K562 (cell line): ENCODE data around the gene MRPL57. TPM values are rescaled to one million over a fixed set of nuclear protein-coding genes. Genes with fewer than 3 reads are reported as not detected.

Source experiments
- ATAC-seq: fragments of 200-7000 bp; cut with Tn5 transposase; 3 replicates; pipeline ENCODE4 v1.9.1; 2020; ENCODE audit warnings: moderate library complexity
- BruUV-seq: library from RNA; stranded (reverse); fragments of 400-500 nt; replicated peaks from 2 replicates; lab custom pipeline; 2021; lab: Mats Ljungman, UMichigan
- CTCF ChIA-PET: fragments of 300-600 bp; formaldehyde crosslinking; extraction: SDS; loops from one replicate; lab custom pipeline; 2021; ENCODE audit warnings: low intra/inter-chr PET ratio; lab: Yijun Ruan, JAX
- POLR2A ChIA-PET: fragments of 300-600, 350-650 bp; sonication (Branson Sonifier 250); formaldehyde crosslinking; extraction: SDS; loops from one replicate; lab custom pipeline; 2021; ENCODE audit warnings: antibody characterized with exemption, inconsistent platforms; lab: Yijun Ruan, JAX
- DNase-seq, 4 experiments: peaks; one replicate each; pipeline versions ENCODE4 v3.0.0 to v3.0.0-alpha.2; 2011 to 2018; ENCODE audit warnings: low spot score in 3 of 4, mixed read lengths in 3 of 4; ENCODE audit errors: extremely low read depth in 1 of 4
- FAIRE-seq: peaks from 2 replicates; lab custom pipeline; 2011; peaks lifted over from hg19 to GRCh38; lab: Jason Lieb, UNC
- H2AFZ ChIP-seq: 2 replicates; pipeline ENCODE4 v1.6.0; 2011; ENCODE audit warnings: low read depth, low read length, control low read depth, inconsistent platforms
- H3K27ac ChIP-seq: fragments of 200-600 bp; 3 replicates; pipeline ENCODE4 v1.8.0; 2011; ENCODE audit warnings: low read depth, mild to moderate bottlenecking, control low read depth, inconsistent platforms, low read length, moderate library complexity, mixed read lengths; ENCODE audit errors: extremely low read depth
- H3K27me3 ChIP-seq, 2 experiments: fragments of 300-600 bp in 1 of 2; 2 replicates in 1 of 2; 3 replicates in 1 of 2; pipeline versions ENCODE4 v1.6.0 to v1.8.0; 2011; ENCODE audit warnings: inconsistent platforms in 2 of 2, low read length in 2 of 2, mild to moderate bottlenecking in 1 of 2, mixed read lengths in 1 of 2, moderate library complexity in 1 of 2; ENCODE audit not compliant: control insufficient read depth in 2 of 2, insufficient read depth in 2 of 2
- H3K36me3 ChIP-seq: fragments of 300-600 bp; 3 replicates; pipeline ENCODE4 v1.8.0; 2011; ENCODE audit warnings: mild to moderate bottlenecking, low read length, inconsistent platforms; ENCODE audit not compliant: control insufficient read depth, insufficient read depth
- H3K4me1 ChIP-seq, 2 experiments: fragments of 200-600 bp in 1 of 2; replicated peaks in 1 of 2; 2 replicates in 1 of 2; 3 replicates in 1 of 2; pipeline versions ENCODE4 v1.5.1 to v1.8.0; 2011; ENCODE audit warnings: inconsistent platforms in 2 of 2, low read length in 2 of 2, mild to moderate bottlenecking in 1 of 2, mixed read lengths in 1 of 2, moderate library complexity in 1 of 2; ENCODE audit not compliant: control insufficient read depth in 2 of 2, insufficient read depth in 2 of 2
- H3K4me2 ChIP-seq: 2 replicates; pipeline ENCODE4 v1.6.1; 2011; ENCODE audit warnings: low read length, control low read depth, inconsistent platforms, mixed read lengths; ENCODE audit not compliant: insufficient read depth
- H3K4me3 ChIP-seq: fragments of 200-600 bp; sonication (generic), shearing (Covaris generic); 2 replicates; pipeline ENCODE4 v1.5.1; 2016; ENCODE audit warnings: control low read depth, inconsistent platforms
- H3K79me2 ChIP-seq: fragments of 200-600 bp; 3 replicates; pipeline ENCODE4 v1.8.0; 2011; ENCODE audit warnings: low read length, inconsistent platforms; ENCODE audit not compliant: control insufficient read depth, insufficient read depth
- H3K9ac ChIP-seq, 2 experiments: 2 replicates each; pipeline versions ENCODE4 v1.6.0 to v1.6.1; 2011; ENCODE audit warnings: low read depth in 2 of 2, low read length in 2 of 2, control low read depth in 1 of 2, inconsistent platforms in 1 of 2, mild to moderate bottlenecking in 1 of 2, mixed read lengths in 1 of 2; ENCODE audit not compliant: insufficient read depth in 1 of 2
- H3K9me1 ChIP-seq: one replicate; pipeline ENCODE4 v1.6.0; 2011; ENCODE audit warnings: inconsistent platforms, mild to moderate bottlenecking, low read length, moderate library complexity; ENCODE audit not compliant: control insufficient read depth, insufficient read depth
- H3K9me3 ChIP-seq: replicated peaks from 2 replicates; pipeline ENCODE4 v1.5.1; 2011; ENCODE audit warnings: low read depth, low read length, inconsistent platforms; ENCODE audit not compliant: control insufficient read depth, insufficient read depth
- H4K20me1 ChIP-seq: replicated peaks from 2 replicates; pipeline ENCODE4 v1.6.1; 2011; ENCODE audit warnings: low read length, inconsistent platforms, mixed read lengths; ENCODE audit not compliant: control insufficient read depth, insufficient read depth
- BCOR ChIP-seq: fragments of 450-650 bp; IDR thresholded peaks from 2 replicates; pipeline ENCODE4 v1.6.1; 2016
- DPF2 ChIP-seq: fragments of 450-650 bp; IDR thresholded peaks from 2 replicates; pipeline ENCODE4 v1.6.1; 2016
- MCM7 ChIP-seq, 2 experiments: fragments of 450-650 bp; IDR thresholded peaks; 2 replicates each; pipeline ENCODE4 v1.6.1; 2016 to 2018
- MNT ChIP-seq, 2 experiments: fragments of 450-650 bp; conservative IDR thresholded peaks; 2 replicates each; pipeline ENCODE4 v1.6.1; 2017; ENCODE audit warnings: mild to moderate bottlenecking in 2 of 2, moderate library complexity in 2 of 2
- NCOR1 ChIP-seq: fragments of 450-650 bp; IDR thresholded peaks from 2 replicates; pipeline ENCODE4 v1.6.1; 2016; ENCODE audit warnings: mild to moderate bottlenecking, moderate library complexity
- NR2C2 ChIP-seq, 2 experiments: fragments of 200-800 bp in 1 of 2; sonication (Bioruptor generic) in 1 of 2; sonication (generic) in 1 of 2; formaldehyde crosslinking in 1 of 2; IDR thresholded peaks; 2 replicates each; pipeline versions ENCODE4 v1.6.1 to v1.8.0; 2016 to 2022; ENCODE audit warnings: mild to moderate bottlenecking in 1 of 2, missing compliant biosample characterization in 1 of 2, missing genetic modification characterization in 1 of 2, missing genetic modification reagents in 1 of 2
- PBX2 ChIP-seq, 2 experiments: IDR thresholded peaks in 1 of 2; conservative IDR thresholded peaks in 1 of 2; 2 replicates each; pipeline ENCODE4 v1.6.1; 2016; ENCODE audit warnings: low read depth in 2 of 2, mild to moderate bottlenecking in 1 of 2, missing compliant biosample characterization in 1 of 2, missing genetic modification characterization in 1 of 2, moderate library complexity in 1 of 2
- PRMT5 ChIP-seq: sonication (generic); formaldehyde crosslinking; IDR thresholded peaks from 2 replicates; pipeline ENCODE4 v1.5.0; 2020; ENCODE audit warnings: missing genetic modification reagents
- TAF15 ChIP-seq: fragments of 200-400 bp; formaldehyde crosslinking; IDR thresholded peaks from 2 replicates; pipeline ENCODE4 v1.6.1; 2017; ENCODE audit warnings: mild to moderate bottlenecking, low read depth, low read length, moderate library complexity
- ZBTB17 ChIP-seq: fragments of 450-650 bp; formaldehyde crosslinking; IDR thresholded peaks from 2 replicates; pipeline ENCODE4 v1.4.0; 2020; ENCODE audit warnings: mild to moderate bottlenecking
- WGBS: fragments of 100-300 bp; shearing (Covaris generic); methylation state at CpG from one replicate; pipeline ENCODE4 v1.1.6; 2016; ENCODE audit warnings: low coverage, mixed read lengths; ENCODE audit not compliant: insufficient coverage; ENCODE audit errors: missing lambda C conversion rate; 5-methylcytosine and 5-hydroxymethylcytosine counted together
- in situ Hi-C: fragments of 300-500 bp; cut with MboI; formaldehyde crosslinking; loops from 4 replicates; pipeline ENCODE4 v1.15.0; 2018; ENCODE audit warnings: inconsistent platforms, mixed read lengths
- intact Hi-C: fragments of 100-400 bp; cut with micrococcal nuclease; formaldehyde crosslinking; loops from 2 replicates; pipeline ENCODE4 v1.14.2; 2022
- polyA plus RNA-seq, 8 experiments: library from polyadenylated mRNA; depleted of rRNA in 4 of 8; stranded (reverse) in 5 of 8; unstranded in 3 of 8; fragments of >200 nt; fragmentation: Nextera tagmentation in 2 of 8; fragmentation: Illumina TruSeq in 1 of 8; extraction: Ambion mirVana in 2 of 8; extraction: Trizol in 1 of 8; gene quantifications; 2 replicates each; pipeline versions ENCODE4 v1.2.1 to v1.2.3, GENCODE V29; 2011 to 2014; ENCODE audit warnings: inconsistent platforms in 1 of 8, missing spikeins in 1 of 8
- total RNA-seq, 7 experiments: library from RNA; depleted of rRNA in 6 of 7; stranded (reverse); fragments of >200 nt in 6 of 7; fragmentation: Illumina TruSeq in 2 of 7; extraction: Trizol in 2 of 7; gene quantifications; 2 replicates each; pipeline versions ENCODE4 v1.2.1 to v1.2.3, GENCODE V29; 2011 to 2021; ENCODE audit warnings: low replicate concordance in 1 of 7
- TF ChIP-seq, protein P1 (sequence below): sonication (generic); IDR thresholded peaks from 2 replicates; pipeline ENCODE4 v1.6.1; 2016
- TF ChIP-seq, protein P2 (sequence below): fragments of 250-450 bp; sonication (Bioruptor Pico); IDR thresholded peaks from 2 replicates; pipeline ENCODE4 v1.6.1; 2021; ENCODE audit warnings: mild to moderate bottlenecking

The MRPL57 gene
- total and polyA plus RNA-seq, 9 of the 15 experiments (the other 6 are each of a cell fraction or from before 2014, with no cell fraction given), result 6.5 to 40.4 (median 15.7) TPM

GRCh38 chr13:21208652-21209154, 32.2 kb downstream of the MRPL57 start:
- no peak for FAIRE-seq
- Histone ChIP-seq H3K27ac (no peak overlapping the region), H3K4me2 (no peak overlapping the region), H3K9ac (no peak overlapping the region), H3K9me3 (no peaks in the 10 kb centered on the region), H3K9me1 (no peaks in the 10 kb centered on the region), H4K20me1 (no peaks in the 10 kb centered on the region), H3K79me2 (no peaks in the 10 kb centered on the region), H3K27me3 (peaks cover 0 to 8% of the 10 kb centered on the region in 2 experiments; a peak in 1 of 5 replicates), H3K4me3 (no peak overlapping the region), H3K4me1 (no peaks in the 10 kb centered on the region), H2AFZ (no peak overlapping the region), H3K36me3 (no peaks in the 10 kb centered on the region)
- ChIA-PET POLR2A (interaction anchor here (0.7 kb wide), 1 partner anchor 1112 kb away, joined by 3 read pairs; no protein-coding TSS in a partner anchor), CTCF (no interaction called here)
- ATAC-seq, result no peak
- in situ Hi-C loops, result no loop called here
- BruUV-seq, result no TSS peak
- no peak for DNase-seq
- 0% methylated on average over 2 of the region's 3 CpGs for WGBS
- intact Hi-C loops, result no loop called here
- TF ChIP-seq DPF2 (no peak), MNT (conservative IDR thresholded peaks at IDR 0.05) (no peak), PBX2 (CRISPR knock-in tag; IDR thresholded peaks at IDR 0.05; ENCODE audit: low read depth) (no peak), PBX2 (tag; conservative IDR thresholded peaks at IDR 0.05; ENCODE audit: low read depth) (no peak), MCM7 (IDR thresholded peaks at IDR 0.05) (no peak), NCOR1 (no peak), ZBTB17 (CRISPR knock-in tag) (no peak), PRMT5 (no peak), BCOR (no peak), TAF15 (no peak), NR2C2 (CRISPR knock-in tag; IDR thresholded peaks at IDR 0.05) (no peak), NR2C2 (tag; IDR thresholded peaks at IDR 0.05) (no peak)
- TF ChIP-seq, protein P1, sequence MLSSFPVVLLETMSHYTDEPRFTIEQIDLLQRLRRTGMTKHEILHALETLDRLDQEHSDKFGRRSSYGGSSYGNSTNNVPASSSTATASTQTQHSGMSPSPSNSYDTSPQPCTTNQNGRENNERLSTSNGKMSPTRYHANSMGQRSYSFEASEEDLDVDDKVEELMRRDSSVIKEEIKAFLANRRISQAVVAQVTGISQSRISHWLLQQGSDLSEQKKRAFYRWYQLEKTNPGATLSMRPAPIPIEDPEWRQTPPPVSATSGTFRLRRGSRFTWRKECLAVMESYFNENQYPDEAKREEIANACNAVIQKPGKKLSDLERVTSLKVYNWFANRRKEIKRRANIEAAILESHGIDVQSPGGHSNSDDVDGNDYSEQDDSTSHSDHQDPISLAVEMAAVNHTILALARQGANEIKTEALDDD, result no peak
- TF ChIP-seq, protein P2, sequence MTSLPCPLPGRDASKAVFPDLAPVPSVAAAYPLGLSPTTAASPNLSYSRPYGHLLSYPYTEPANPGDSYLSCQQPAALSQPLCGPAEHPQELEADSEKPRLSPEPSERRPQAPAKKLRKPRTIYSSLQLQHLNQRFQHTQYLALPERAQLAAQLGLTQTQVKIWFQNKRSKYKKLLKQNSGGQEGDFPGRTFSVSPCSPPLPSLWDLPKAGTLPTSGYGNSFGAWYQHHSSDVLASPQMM (CRISPR knock-in tag), result no peak
